Testis (tissue), 2 donors: ENCODE measurements around the gene MS4A10.

ENCODE experiments used
- POLR2A ChIP-seq: fragments of 450-650 bp; IDR thresholded peaks from one replicate; pipeline ENCODE4 v1.6.1; 2017; ENCODE audit warnings: antibody characterized with exemption, mild to moderate bottlenecking, moderate library complexity
- TF ChIP-seq, protein P1 (sequence below), 3 experiments: fragments of 450-650 bp in 2 of 3; fragments of 200-600 bp in 1 of 3; sonication (generic) in 1 of 3; IDR thresholded peaks; one replicate each; pipeline ENCODE4 v1.5.1; 2016 to 2019; ENCODE audit warnings: antibody characterized with exemption in 3 of 3, mild to moderate bottlenecking in 2 of 3, moderate library complexity in 1 of 3

DNA sequence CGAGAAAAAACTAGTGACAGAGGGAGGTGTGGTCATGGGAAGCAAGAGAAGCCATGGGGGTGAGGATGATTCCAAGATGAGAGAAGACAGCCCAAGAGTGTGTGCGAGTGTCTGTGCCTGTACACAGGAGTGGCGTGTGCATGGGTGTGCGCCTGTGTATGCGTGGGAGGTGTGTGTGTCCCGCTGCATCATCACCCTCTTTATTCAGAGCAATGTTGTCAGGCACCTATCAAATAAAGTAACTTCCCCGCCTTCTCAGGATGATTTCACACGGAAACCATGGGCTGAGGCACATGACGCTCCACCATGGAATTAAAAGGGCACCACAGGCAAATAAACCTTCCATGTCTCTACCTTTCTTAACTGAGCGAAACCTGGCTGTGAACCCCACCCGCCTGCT is 24.6 kb downstream of the MS4A10 start:
- TF ChIP-seq, protein P1, sequence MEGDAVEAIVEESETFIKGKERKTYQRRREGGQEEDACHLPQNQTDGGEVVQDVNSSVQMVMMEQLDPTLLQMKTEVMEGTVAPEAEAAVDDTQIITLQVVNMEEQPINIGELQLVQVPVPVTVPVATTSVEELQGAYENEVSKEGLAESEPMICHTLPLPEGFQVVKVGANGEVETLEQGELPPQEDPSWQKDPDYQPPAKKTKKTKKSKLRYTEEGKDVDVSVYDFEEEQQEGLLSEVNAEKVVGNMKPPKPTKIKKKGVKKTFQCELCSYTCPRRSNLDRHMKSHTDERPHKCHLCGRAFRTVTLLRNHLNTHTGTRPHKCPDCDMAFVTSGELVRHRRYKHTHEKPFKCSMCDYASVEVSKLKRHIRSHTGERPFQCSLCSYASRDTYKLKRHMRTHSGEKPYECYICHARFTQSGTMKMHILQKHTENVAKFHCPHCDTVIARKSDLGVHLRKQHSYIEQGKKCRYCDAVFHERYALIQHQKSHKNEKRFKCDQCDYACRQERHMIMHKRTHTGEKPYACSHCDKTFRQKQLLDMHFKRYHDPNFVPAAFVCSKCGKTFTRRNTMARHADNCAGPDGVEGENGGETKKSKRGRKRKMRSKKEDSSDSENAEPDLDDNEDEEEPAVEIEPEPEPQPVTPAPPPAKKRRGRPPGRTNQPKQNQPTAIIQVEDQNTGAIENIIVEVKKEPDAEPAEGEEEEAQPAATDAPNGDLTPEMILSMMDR (IDR thresholded peaks at IDR 0.05): no peak
- no peak for TF ChIP-seq POLR2A
